Measurements from ENCODE around the gene PER2. TPM values are rescaled to one million over a fixed set of nuclear protein-coding genes. Genes with fewer than 3 reads are reported as not detected.

The PER2 gene
- total and polyA plus RNA-seq, 2 of the 13 experiments (the other 11 are each of a cell fraction or from before 2014, with no cell fraction given), result 5.1 to 9.4 TPM

DNA sequence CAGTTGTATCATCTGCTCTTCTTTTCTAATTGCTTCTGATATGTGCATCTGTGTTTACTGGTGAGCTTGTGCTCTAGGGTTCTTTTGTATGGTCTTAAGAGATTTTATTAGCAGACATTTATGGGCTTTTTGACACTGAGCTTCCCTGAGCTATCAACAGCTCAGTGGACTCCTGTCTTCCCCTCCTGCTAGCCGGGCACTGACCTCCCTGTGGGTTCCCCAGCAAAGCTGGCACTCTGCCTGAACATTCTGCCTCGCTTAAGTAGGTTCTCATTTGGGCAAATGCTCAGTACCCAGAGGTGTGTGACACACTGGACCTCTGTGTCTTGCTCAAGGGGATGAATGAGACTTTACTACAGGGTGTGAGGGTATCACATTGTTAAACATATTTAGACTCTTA is 47.7 kb upstream of the PER2 start:
- Histone ChIP-seq H3K4me3 (replicated peaks in 1 of 3; ENCODE audit: insufficient read depth in 1 of 3, low read depth in 2 of 3, low read length in 3 of 3) (no peak overlapping the region), H3K9me3 (ENCODE audit: low read length) (no peaks in the 10 kb centered on the region), H3K9ac (ENCODE audit: insufficient read depth, low read depth, low read length) (no peak overlapping the region), H2AFZ (ENCODE audit: low read length) (no peak overlapping the region), H4K20me1 (ENCODE audit: insufficient read depth, low read length) (no peaks in the 10 kb centered on the region), H3K36me3 (replicated peaks in 1 of 2; ENCODE audit: control insufficient read depth in 1 of 2, insufficient read depth in 2 of 2, low read length in 2 of 2) (peaks cover 11 to 29% of the 10 kb centered on the region in 2 experiments), H3K79me2 (ENCODE audit: insufficient read depth, low read length) (no peaks in the 10 kb centered on the region), H3K4me1 (ENCODE audit: insufficient read depth, low read length) (no peaks in the 10 kb centered on the region), H3K27ac (ENCODE audit: extremely low read length, insufficient read depth, low read length) (no peak overlapping the region), H3K27me3 (ENCODE audit: control insufficient read depth in 1 of 2, insufficient read depth in 2 of 2, low read length in 2 of 2) (no peaks in the 10 kb centered on the region), H3K4me2 (ENCODE audit: low read depth, low read length) (no peak overlapping the region)
- ATAC-seq (no peak), FAIRE-seq (no peak), DNase-seq (ENCODE audit: low spot score) (no peak)
- BruUV-seq (replicated peaks), result no TSS peak
- CTCF ChIA-PET (ENCODE audit: low intra/inter-chr PET ratio, low total read pairs), result no interaction called here
- POLR2A ChIA-PET, result interaction anchor here (1.1 kb wide), 1 partner anchor 42 kb away, joined by 3 read pairs; no protein-coding TSS in a partner anchor
- 90% methylated on average over 2 of the region's 2 CpGs for whole genome bisulfite sequencing (ENCODE audit: low lambda C conversion rate)
- intact Hi-C loops (cut with micrococcal nuclease; ENCODE audit: unreplicated experiment), result no loop called here
- in situ Hi-C loops (cut with HindIII; ENCODE audit: extremely low pct_ligation_motif_present, low pct_unique_long_range_greater_than_20kb), result no loop called here
- TF ChIP-seq FOXA1 (IDR thresholded peaks at IDR 0.05) (no peak), FOXA1 (CRISPR knock-in tag; IDR thresholded peaks at IDR 0.05) (no peak), ZNF10 (CRISPR knock-in tag; IDR thresholded peaks at IDR 0.05; ENCODE audit: borderline replicate concordance, low read depth) (no peak), EZH2 (conservative IDR thresholded peaks at IDR 0.05; ENCODE audit: low read depth, low read length) (no peak), RBAK (CRISPR knock-in tag; IDR thresholded peaks at IDR 0.05) (no peak), THAP9 (CRISPR knock-in tag; IDR thresholded peaks at IDR 0.05; ENCODE audit: borderline replicate concordance) (no peak), ZNF354B (CRISPR knock-in tag; IDR thresholded peaks at IDR 0.05) (no peak), NFAT5 (CRISPR knock-in tag; IDR thresholded peaks at IDR 0.05) (no peak), FOXP1 (IDR thresholded peaks at IDR 0.05) (no peak), FOXP1 (CRISPR knock-in tag; IDR thresholded peaks at IDR 0.05) (no peak), CHCHD3 (CRISPR knock-in tag; IDR thresholded peaks at IDR 0.05) (no peak), HOXA7 (CRISPR knock-in tag; IDR thresholded peaks at IDR 0.05) (no peak), MEIS1 (CRISPR knock-in tag; IDR thresholded peaks at IDR 0.05; ENCODE audit: borderline replicate concordance) (no peak), HNF1B (CRISPR knock-in tag; IDR thresholded peaks at IDR 0.05) (no peak)
- TF ChIP-seq, protein P1, sequence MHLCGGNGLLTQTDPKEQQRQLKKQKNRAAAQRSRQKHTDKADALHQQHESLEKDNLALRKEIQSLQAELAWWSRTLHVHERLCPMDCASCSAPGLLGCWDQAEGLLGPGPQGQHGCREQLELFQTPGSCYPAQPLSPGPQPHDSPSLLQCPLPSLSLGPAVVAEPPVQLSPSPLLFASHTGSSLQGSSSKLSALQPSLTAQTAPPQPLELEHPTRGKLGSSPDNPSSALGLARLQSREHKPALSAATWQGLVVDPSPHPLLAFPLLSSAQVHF (CRISPR knock-in tag; IDR thresholded peaks at IDR 0.05), result no peak
